Fibroblast of lung (primary cell): Measurements from ENCODE around the gene ADNP. TPM values are rescaled to one million over a fixed set of nuclear protein-coding genes. Genes with fewer than 3 reads are reported as not detected.

ENCODE experiments used
- DNase-seq, 2 donors: peaks; one replicate each; pipeline versions ENCODE4 v3.0.0 to v3.0.0-alpha.2; 2010; ENCODE audit warnings: low read depth in 2 of 2
- H2AFZ ChIP-seq: 2 replicates; pipeline ENCODE4 v1.5.1; 2012; ENCODE audit warnings: low read length, control low read depth, inconsistent platforms
- H3K27ac ChIP-seq: 2 replicates; pipeline ENCODE4 v1.5.1; 2011; ENCODE audit warnings: low read length, control low read depth; ENCODE audit not compliant: insufficient read depth
- H3K27me3 ChIP-seq: 2 replicates; pipeline ENCODE4 v1.5.1; 2011; ENCODE audit warnings: mild to moderate bottlenecking, low read length; ENCODE audit not compliant: control insufficient read depth, insufficient read depth
- H3K36me3 ChIP-seq: 2 replicates; pipeline ENCODE4 v1.5.1; 2011; ENCODE audit warnings: low read length; ENCODE audit not compliant: control insufficient read depth, insufficient read depth
- H3K4me1 ChIP-seq: 2 replicates; pipeline ENCODE4 v1.5.1; 2011; ENCODE audit warnings: low read length; ENCODE audit not compliant: control insufficient read depth, insufficient read depth; ENCODE audit errors: extremely low read depth
- H3K4me2 ChIP-seq: 2 replicates; pipeline ENCODE4 v1.5.1; 2011; ENCODE audit warnings: low read length, control low read depth; ENCODE audit not compliant: insufficient read depth; ENCODE audit errors: extremely low read depth
- H3K4me3 ChIP-seq, 4 experiments: fragments of 200-600 bp in 1 of 4; sonication (generic) in 1 of 4; replicated peaks in 1 of 4; 2 replicates each; pipeline ENCODE4 v1.5.1; 2011 to 2016; ENCODE audit warnings: low read length in 4 of 4, low read depth in 3 of 4, mild to moderate bottlenecking in 3 of 4, control low read depth in 2 of 4, inconsistent platforms in 1 of 4, mixed read lengths in 1 of 4; ENCODE audit not compliant: insufficient read depth in 1 of 4; ENCODE audit errors: control extremely low read depth in 1 of 4
- H3K79me2 ChIP-seq: 2 replicates; pipeline ENCODE4 v1.5.1; 2012; ENCODE audit warnings: mild to moderate bottlenecking, low read length, inconsistent platforms; ENCODE audit not compliant: control insufficient read depth, insufficient read depth
- H3K9ac ChIP-seq: 2 replicates; pipeline ENCODE4 v1.5.1; 2011; ENCODE audit warnings: mild to moderate bottlenecking, low read length, control low read depth; ENCODE audit not compliant: insufficient read depth
- H3K9me3 ChIP-seq: 2 replicates; pipeline ENCODE4 v1.5.1; 2012; ENCODE audit warnings: low read depth, low read length; ENCODE audit not compliant: control insufficient read depth, insufficient read depth
- H4K20me1 ChIP-seq: 2 replicates; pipeline ENCODE4 v1.5.1; 2011; ENCODE audit warnings: low read length; ENCODE audit not compliant: control insufficient read depth, insufficient read depth; ENCODE audit errors: extremely low read depth
- CTCF ChIP-seq, 2 donors: IDR thresholded peaks in 1 of 2; conservative IDR thresholded peaks in 1 of 2; 1 replicate in 1 of 2; 2 replicates in 1 of 2; pipeline ENCODE4 v1.5.1; 2011 to 2012; ENCODE audit warnings: low read length in 2 of 2, control low read depth in 1 of 2, inconsistent platforms in 1 of 2, low read depth in 1 of 2, mild to moderate bottlenecking in 1 of 2
- EZH2 ChIP-seq: IDR thresholded peaks from 2 replicates; pipeline ENCODE4 v1.5.1; 2012; ENCODE audit warnings: low read length, control low read depth, mild to moderate bottlenecking; ENCODE audit errors: missing control alignments
- polyA plus RNA-seq, 2 donors: library from polyadenylated mRNA; depleted of rRNA in 1 of 2; stranded (reverse) in 1 of 2; unstranded in 1 of 2; fragments of >200 nt; gene quantifications; 2 replicates each; pipeline ENCODE4 v1.2.1, GENCODE V29; 2011 to 2012; ENCODE audit warnings: missing spikeins in 1 of 2
- total RNA-seq: library from RNA; depleted of rRNA; stranded (reverse); fragments of >200 nt; gene quantifications from 2 replicates; pipeline ENCODE4 v1.2.1, GENCODE V29; 2014

ADNP gene
- total and polyA plus RNA-seq, 2 donors (not counting 1 experiment from before 2014, with no cell fraction given), result 25.7 to 40.0 TPM

DNA sequence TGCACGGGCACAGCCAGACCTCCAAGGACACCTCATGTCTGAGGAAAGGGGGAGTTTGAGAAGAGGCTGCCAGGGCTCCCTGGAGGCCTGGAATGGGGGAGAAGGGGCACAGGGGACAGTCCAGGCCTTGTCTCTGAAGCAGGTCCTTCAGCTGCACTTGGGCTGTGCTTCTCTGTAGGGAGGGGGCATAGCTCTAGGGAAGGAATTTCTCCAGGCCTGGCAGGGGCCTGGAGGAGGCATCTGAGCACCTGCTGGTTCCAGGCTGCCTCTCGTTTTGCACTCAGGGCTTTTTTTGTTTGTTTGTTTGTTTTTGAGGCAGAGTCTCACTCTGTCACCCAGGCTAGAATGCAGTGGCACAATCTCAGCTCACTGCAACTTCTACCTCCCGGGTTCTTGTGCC, 68.7 kb downstream of the ADNP start:
- no peaks in the 10 kb centered on the region for H3K4me1 ChIP-seq
- no peaks in the 10 kb centered on the region for H3K36me3 ChIP-seq
- H4K20me1 ChIP-seq, result no peaks in the 10 kb centered on the region
- H3K79me2 ChIP-seq, result no peaks in the 10 kb centered on the region
- no peak overlapping the region for H3K4me3 ChIP-seq
- H3K4me2 ChIP-seq, result no peak overlapping the region
- no peak for TF ChIP-seq EZH2
- TF ChIP-seq CTCF (conservative IDR thresholded peaks at IDR 0.05 in 1 of 2, IDR thresholded peaks at IDR 0.05 in 1 of 2; ENCODE audit: low read depth in 1 of 2, low read length in 2 of 2), result no peak
- H3K27ac ChIP-seq, result no peak overlapping the region
- no peaks in the 10 kb centered on the region for H3K9me3 ChIP-seq
- DNase-seq, result no peak
- no peaks in the 10 kb centered on the region for H3K27me3 ChIP-seq
- no peak overlapping the region for H2AFZ ChIP-seq
- no peak overlapping the region for H3K9ac ChIP-seq

DNA sequence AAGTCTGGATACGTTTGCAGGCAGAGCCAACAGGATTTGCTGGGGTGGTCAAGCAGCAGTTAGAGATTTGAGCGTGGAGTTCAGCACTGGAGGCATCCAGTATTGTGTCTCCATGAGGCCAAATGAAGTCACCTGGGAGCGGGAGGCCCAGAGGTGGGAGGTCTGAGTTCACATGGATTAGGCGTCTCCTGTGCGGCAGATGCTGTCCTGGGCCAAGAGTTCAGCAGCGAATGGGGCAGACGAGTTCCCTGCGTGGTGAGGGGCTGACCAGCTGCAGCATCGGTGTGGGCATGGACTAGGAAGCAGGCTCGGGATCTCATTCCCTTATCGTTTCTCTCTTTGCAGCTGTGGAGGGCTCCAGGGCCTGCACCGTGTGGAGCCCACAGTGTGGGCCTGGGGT, 70.2 kb downstream of the ADNP start:
- TF ChIP-seq EZH2, result no peak
- no peak for TF ChIP-seq CTCF (conservative IDR thresholded peaks at IDR 0.05 in 1 of 2, IDR thresholded peaks at IDR 0.05 in 1 of 2; ENCODE audit: low read depth in 1 of 2, low read length in 2 of 2)

DNA sequence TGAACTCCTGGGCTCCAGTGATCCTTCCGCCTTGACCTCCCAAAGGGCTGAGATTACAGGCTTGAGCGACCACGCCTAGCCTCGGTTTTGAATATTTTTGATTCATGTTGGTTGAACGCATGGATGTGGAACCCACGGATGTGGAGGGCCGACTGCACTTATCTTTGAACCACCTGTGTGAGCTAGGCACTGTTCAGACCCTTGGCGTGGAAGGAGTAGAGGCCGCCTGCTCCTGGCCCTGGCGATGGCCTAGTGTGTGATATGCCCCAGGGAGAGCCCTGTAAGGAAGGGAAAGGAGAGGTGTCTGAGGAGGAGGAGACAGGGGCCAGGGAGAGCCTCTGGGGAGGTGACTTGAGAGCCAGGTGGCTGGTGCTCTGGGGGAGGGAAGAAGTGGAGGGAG, 72.1 kb downstream of the ADNP start:
- Histone ChIP-seq H3K27ac (no peak overlapping the region), H3K9me3 (no peaks in the 10 kb centered on the region), H3K9ac (no peak overlapping the region), H3K4me2 (no peak overlapping the region), H3K27me3 (no peaks in the 10 kb centered on the region), H3K4me3 (no peak overlapping the region), H2AFZ (no peak overlapping the region), H3K4me1 (no peaks in the 10 kb centered on the region), H3K79me2 (no peaks in the 10 kb centered on the region), H3K36me3 (no peaks in the 10 kb centered on the region), H4K20me1 (no peaks in the 10 kb centered on the region)
- no peak for DNase-seq
- no peak for TF ChIP-seq EZH2
- TF ChIP-seq CTCF (conservative IDR thresholded peaks at IDR 0.05 in 1 of 2, IDR thresholded peaks at IDR 0.05 in 1 of 2; ENCODE audit: low read depth in 1 of 2, low read length in 2 of 2), result no peak

More for the DNA sequence above, 70.2 kb downstream of the ADNP start:
- no peak for DNase-seq
- no peak overlapping the region for H3K9ac ChIP-seq
- H3K36me3 ChIP-seq, result no peaks in the 10 kb centered on the region
- H3K4me2 ChIP-seq, result no peak overlapping the region
- H4K20me1 ChIP-seq, result no peaks in the 10 kb centered on the region
- H3K4me1 ChIP-seq, result no peaks in the 10 kb centered on the region
- no peaks in the 10 kb centered on the region for H3K27me3 ChIP-seq
- no peak overlapping the region for H3K27ac ChIP-seq
- H2AFZ ChIP-seq, result no peak overlapping the region
- no peak overlapping the region for H3K4me3 ChIP-seq
- H3K79me2 ChIP-seq, result no peaks in the 10 kb centered on the region
- no peaks in the 10 kb centered on the region for H3K9me3 ChIP-seq
